RPMI8226 (cell line): ENCODE measurements around the gene RASSF3.
A peak's percentile ranks its signal among the peaks of the same experiment; 100 is the strongest.
"Not testable (repeated sequence)": the region's sequence is repeated elsewhere in the genome, so short reads cannot be mapped to it uniquely, and the experiment has no call there.

Source experiments
- DNase-seq: peaks from one replicate; pipeline ENCODE4 v3.0.0-alpha.2; 2015

The RASSF3 gene

GRCh38 chr12:64610079-64610659, at the start of gene RASSF3:
Gene RASSF3, plus strand, starts transcription at chr12:64610495. Its CDS starts 138 bp downstream, at chr12:64610633.
- peak; percentile 86 for DNase-seq

GRCh38 chr12:64561302-64562136, 48.8 kb upstream of the RASSF3 start:
- DNase-seq: no peak

- no peak for DNase-seq
These were observed 44.2 kb upstream of the RASSF3 start for GRCh38 chr12:64566122-64566521.

- no peak for DNase-seq
These were observed 43.3 kb upstream of the RASSF3 start for GRCh38 chr12:64566831-64567517.

GRCh38 chr12:64567570-64567969, 42.7 kb upstream of the RASSF3 start:
- no peak for DNase-seq

GRCh38 chr12:64568298-64568697, 42.0 kb upstream of the RASSF3 start:
- no peak for DNase-seq

GRCh38 chr12:64569923-64570691, 40.2 kb upstream of the RASSF3 start:
- DNase-seq: no peak

- peak; percentile 83 for DNase-seq
These were observed 38.9 kb upstream of the RASSF3 start for GRCh38 chr12:64571411-64571810.

- DNase-seq: no peak
These were observed 38.1 kb upstream of the RASSF3 start for GRCh38 chr12:64572241-64572640.

- no peak for DNase-seq
These were observed 35.5 kb upstream of the RASSF3 start for GRCh38 chr12:64574837-64575236.

- no peak for DNase-seq
These were observed 33.2 kb upstream of the RASSF3 start for GRCh38 chr12:64577046-64577445.

- no peak for DNase-seq
These were observed 31.7 kb upstream of the RASSF3 start for GRCh38 chr12:64578566-64578965.

- no peak for DNase-seq
These were observed 29.6 kb upstream of the RASSF3 start for GRCh38 chr12:64580681-64581080.

- DNase-seq: no peak
These were observed 28.2 kb upstream of the RASSF3 start for GRCh38 chr12:64582114-64582513.

GRCh38 chr12:64582862-64583261, 27.4 kb upstream of the RASSF3 start:
- no peak for DNase-seq

- DNase-seq: not testable (repeated sequence)
These were observed 26.9 kb upstream of the RASSF3 start for GRCh38 chr12:64583395-64583770.

GRCh38 chr12:64583771-64584421, 26.4 kb upstream of the RASSF3 start:
- no peak for DNase-seq

- DNase-seq: no peak
These were observed 25.2 kb upstream of the RASSF3 start for GRCh38 chr12:64585104-64585503.

GRCh38 chr12:64587447-64587846, 22.8 kb upstream of the RASSF3 start:
- no peak for DNase-seq

GRCh38 chr12:64590183-64590582, 20.1 kb upstream of the RASSF3 start:
- DNase-seq: no peak

GRCh38 chr12:64595863-64596793, 14.2 kb upstream of the RASSF3 start:
- no peak for DNase-seq
